GM19395 (cell line): ENCODE measurements around the gene CSTPP1.
"Not testable (repeated sequence)": the region's sequence is repeated elsewhere in the genome, so short reads cannot be mapped to it uniquely, and the experiment has no call there.

ENCODE experiments used
- ATAC-seq: cut with Tn5 transposase; IDR thresholded peaks from one replicate; pipeline ENCODE4 v1.9.1; 2021; ENCODE audit warnings: mild to moderate bottlenecking, moderate library complexity; ENCODE audit not compliant: unreplicated experiment

Gene CSTPP1

GRCh38 chr11:46907606-46908005 lies 29.0 kb upstream of the CSTPP1 start:
- no peak for ATAC-seq

GRCh38 chr11:46912526-46913150 lies 23.9 kb upstream of the CSTPP1 start:
- no peak for ATAC-seq

DNA sequence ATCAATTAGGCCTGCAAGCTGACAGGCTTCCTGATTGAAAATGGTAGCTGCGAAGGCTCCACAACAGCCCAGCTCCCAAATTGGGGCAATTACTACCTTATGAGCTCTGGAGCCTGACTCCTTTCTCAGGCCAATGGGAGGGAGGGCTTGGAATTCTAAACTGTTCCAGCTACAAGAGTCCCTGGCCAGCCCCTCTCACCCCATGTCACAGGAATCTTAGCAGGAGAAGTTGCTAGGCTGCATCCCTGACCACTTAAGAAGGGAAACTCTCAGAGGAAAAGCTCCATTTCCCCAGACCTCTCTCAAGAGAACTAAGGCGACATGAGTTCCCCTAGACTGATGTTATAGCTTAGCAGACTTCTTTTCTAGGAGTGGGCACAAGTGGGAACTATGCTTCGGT lies 23.1 kb upstream of the CSTPP1 start:
- no peak for ATAC-seq

GRCh38 chr11:46914363-46914762 lies 22.2 kb upstream of the CSTPP1 start:
- ATAC-seq: no peak

DNA sequence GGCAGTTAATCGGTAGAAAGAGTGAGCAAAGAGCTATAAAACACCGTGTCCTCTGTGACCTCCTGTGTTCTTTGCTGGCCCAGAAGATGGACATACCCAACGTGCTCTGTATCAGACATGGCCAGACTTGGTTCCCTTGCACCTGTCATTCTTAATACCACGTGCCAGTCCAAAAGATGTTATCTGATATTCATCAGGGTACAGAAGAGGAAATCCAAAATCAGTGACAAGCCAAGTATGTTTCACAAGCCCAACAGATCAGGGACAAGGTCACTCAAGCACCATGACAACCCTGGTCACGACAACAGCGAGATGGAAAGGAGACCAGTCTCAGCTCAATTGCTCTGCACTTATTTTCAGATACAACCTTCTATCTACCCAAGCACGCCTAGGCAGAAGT lies 21.7 kb upstream of the CSTPP1 start:
- ATAC-seq: no peak

DNA sequence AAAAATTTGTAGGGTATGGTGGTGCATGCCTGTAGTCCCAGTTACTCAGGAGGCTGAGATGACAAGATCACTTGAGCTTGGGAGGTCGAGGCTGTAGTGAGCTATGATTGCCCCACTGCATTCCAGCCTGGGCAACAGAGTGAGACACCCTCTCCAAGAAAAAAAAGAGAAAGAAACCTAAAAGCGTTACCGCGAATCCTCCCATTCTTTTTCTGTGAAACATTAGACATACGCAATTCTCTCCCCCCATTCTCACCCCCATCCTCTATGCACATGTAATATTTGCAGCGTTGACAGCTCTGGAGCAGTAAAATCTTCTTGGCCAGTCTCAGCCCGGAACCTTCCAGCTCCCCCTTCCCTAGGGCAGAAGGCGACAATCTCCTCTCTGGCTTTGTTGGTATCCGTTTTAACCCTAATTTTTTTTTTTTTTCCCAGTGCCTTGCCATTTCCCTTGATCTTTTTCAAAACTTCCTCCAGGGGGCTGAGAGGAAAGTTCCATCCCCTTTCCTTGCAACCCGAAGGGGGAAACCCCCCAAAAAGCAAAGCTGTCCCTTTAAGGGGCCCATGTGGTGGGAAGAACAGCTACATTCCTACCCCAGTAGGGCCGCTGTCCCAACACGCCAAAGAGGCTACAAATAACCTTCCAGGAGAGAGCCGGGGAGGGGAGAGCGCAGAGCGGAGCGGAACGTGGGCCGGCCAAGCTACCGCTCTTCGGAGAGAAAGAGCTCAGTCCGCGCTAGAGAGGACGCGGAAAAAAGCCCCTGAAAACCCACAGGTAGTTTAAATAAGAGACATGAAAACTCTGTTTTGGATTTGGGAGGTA lies 20.1 kb upstream of the CSTPP1 start:
- no peak for ATAC-seq

- no peak for ATAC-seq
Observed at GRCh38 chr11:46917109-46917761, 19.3 kb upstream of the CSTPP1 start.

DNA sequence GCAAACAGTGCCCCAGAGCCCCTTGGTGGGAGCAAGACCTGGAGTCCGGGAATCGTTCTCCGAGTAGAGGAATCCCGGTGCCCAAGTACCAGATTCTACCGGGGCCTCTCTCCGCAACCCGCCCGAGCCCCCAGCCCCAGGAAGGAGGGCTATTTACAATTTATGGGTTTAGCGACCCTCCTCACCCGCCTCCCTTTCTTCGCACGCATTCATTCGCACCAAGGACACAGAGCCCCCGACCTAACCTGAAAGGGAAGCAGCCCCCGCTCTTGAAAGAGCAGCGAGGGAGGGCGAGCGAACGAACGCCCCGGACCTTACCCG lies 18.8 kb upstream of the CSTPP1 start:
- no peak for ATAC-seq

DNA sequence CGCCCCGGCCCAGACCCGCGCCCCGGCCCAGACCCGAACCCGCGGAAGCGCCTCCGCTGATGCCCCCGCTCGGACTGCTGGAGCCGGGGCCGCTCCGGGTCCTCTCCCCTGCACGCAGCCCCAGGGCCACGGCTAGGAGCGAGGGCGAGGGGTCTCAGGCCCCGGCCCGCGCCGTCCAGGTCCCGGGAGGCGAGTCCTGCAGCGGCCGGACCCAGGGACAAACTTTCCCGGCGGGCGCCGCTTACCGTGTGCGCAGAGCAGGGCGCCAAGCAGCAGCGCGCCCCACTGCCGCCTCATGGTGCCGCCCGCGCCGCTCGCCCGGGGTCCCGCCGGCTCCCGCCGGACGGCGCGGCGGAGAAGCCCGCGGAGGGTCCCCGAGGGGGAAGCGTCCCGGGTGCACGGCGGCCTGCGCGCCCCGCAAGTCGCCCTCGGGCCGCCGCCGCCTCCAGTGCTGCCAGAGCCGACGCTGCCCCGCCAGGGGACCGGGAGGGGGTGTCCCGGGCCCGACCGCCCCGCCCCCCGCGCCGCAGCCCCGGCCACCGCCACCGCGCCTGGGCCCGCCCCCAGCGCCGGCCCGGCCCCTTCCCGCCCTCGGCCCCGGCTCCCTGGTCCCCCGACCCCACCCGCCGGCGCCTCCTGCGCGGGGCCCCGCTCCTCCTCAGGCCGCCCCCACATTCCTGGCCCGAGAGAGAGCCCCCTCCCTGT lies 18.3 kb upstream of the CSTPP1 start, which contains the start of gene LRP4:
Gene LRP4 (minus strand): TSS at position 468 of the 705 bp plus-strand sequence. CDS start 171 bp downstream, at position 297.
- ATAC-seq: no peak

- ATAC-seq: no peak
Observed at GRCh38 chr11:46918788-46919513, 17.6 kb upstream of the CSTPP1 start.

DNA sequence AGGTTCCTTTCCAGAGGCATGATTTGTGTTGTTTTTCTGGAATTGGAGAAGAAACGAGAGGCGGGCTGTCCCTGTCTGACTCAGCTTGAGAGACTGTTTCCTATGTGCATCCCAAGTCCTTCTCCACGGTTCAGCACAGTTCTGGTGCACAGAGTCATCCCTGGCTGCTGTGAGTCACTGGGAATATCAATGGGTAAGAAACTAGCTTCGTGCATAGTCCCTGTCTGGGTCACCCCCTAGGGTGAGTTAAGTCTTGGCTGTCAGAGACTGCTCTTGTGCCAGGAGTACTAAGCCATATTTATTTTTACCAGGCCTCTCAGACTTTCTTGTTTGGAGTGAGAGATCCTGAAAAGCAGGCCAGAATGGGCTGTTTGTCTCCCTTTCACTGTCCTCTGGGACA lies 15.8 kb upstream of the CSTPP1 start:
- no peak for ATAC-seq

DNA sequence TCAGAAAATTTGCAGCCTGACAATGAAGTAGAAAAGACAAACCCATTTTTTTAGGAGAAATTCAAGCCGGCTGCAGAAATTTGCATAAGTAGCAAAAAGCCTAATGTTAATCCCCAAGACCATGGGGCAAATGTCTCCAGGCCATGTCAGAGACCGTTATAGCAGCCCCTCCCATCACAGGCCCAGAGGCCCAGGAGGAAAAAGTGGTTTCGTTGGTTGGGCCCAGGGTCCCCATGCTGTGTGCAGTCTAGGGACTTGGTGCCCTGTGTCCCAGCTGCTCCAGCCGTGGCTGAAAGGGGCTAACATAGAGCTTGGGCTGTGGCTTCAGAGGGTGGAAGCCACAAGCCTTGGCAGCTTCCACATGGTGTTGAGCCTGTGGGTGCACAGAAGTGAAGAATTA lies 8.6 kb upstream of the CSTPP1 start:
- not testable (repeated sequence) for ATAC-seq

- not testable (repeated sequence) for ATAC-seq
Observed at GRCh38 chr11:46928701-46929100, 7.9 kb upstream of the CSTPP1 start.

GRCh38 chr11:46930089-46930488 lies 6.5 kb upstream of the CSTPP1 start:
- no peak for ATAC-seq

- ATAC-seq: no peak
Observed at GRCh38 chr11:46942172-46942571, 5.6 kb downstream of the CSTPP1 start.

GRCh38 chr11:46944356-46945075 lies 8.0 kb downstream of the CSTPP1 start:
- no peak for ATAC-seq

DNA sequence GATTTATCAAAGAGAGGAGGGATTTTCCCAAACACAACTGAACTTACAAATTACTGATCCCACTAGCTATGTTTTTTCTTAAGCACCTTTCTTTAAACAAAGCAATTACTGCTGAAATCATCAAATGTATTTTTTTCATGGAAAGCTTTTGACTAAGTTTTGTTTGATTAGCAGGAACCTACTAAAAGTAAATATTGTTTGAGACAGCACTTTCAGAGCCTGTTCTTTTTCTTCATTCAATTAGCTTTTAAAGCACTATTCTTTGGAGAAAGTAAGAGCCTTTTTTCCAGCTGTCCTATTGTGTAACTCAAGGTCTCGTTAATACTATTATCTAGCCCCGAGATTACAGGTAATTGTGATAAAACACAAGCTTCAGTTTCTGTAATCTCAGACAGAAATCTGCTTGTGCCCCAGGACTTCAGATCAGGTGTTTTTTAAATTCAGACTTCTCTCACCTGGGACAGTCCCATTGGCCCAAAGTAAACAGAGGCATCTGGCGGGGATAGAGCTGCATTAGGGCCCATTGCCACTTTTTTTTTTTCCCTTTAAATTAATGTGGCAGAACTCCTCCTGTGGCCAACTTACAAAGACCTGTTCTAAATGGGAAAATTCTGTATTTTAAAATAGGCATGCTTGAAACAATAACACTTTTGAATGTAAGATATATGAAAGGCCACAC lies 11.0 kb downstream of the CSTPP1 start:
- ATAC-seq: no peak

DNA sequence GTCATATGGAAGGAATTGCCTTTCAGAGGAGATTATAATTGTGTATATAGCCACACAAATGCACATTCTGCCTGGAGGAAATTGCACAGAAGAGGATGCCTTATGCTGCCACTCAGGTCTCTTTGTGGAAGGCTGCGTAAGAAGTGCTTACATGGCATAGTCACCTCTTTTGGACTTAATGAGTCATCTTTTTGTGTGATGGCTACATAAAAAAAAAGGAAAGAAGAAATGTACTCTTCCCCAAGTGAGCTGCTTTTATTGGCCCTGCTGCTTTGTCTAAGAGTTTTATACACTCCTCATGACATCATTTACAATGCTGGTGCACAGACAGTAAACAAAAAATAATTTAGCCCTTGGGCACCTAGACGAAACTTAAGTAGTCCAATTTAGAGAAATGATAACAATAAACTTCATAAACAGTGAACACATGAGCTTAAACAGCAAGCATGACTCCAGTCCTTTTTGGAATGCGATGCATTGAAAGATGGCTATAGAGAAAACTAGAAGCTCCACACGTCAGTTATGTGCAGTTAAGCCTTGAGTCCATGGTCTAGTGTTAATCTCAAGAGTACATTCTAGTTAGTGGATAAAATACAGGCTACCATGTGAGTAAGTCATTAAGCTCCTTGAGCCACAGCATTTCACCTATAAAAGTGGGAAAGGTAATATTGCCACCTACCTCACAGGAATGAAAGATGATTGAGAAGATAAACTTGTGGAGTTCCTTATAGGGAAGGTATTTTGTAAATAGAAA lies 12.0 kb downstream of the CSTPP1 start:
- ATAC-seq: no peak

- ATAC-seq: no peak
Observed at GRCh38 chr11:46949297-46949696, 12.7 kb downstream of the CSTPP1 start.
